Measurements from ENCODE around the gene PLEKHA4.

DNA sequence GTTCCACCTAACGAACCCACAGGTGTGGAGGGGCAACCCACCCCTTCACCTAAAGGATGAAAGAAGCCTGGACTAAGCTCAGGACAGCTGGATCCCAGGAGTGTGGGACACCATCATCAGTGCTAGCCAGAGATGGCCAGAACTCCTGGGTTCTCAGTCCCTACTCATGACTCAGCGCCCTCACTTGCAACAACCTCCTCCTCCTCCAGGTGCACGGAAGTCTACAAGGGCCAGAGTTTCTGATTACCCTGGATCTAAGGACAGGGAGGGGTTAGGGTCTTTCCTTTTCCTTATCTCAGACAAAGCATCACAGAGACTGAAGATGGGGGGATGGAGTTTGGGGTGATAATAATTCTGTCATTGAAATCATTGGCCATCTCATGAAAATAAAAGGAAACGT is 22.1 kb upstream of the PLEKHA4 start:
- TF ChIP-seq, protein P1, sequence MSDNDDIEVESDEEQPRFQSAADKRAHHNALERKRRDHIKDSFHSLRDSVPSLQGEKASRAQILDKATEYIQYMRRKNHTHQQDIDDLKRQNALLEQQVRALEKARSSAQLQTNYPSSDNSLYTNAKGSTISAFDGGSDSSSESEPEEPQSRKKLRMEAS (IDR thresholded peaks at IDR 0.05), result no peak
- TF ChIP-seq, protein P2, sequence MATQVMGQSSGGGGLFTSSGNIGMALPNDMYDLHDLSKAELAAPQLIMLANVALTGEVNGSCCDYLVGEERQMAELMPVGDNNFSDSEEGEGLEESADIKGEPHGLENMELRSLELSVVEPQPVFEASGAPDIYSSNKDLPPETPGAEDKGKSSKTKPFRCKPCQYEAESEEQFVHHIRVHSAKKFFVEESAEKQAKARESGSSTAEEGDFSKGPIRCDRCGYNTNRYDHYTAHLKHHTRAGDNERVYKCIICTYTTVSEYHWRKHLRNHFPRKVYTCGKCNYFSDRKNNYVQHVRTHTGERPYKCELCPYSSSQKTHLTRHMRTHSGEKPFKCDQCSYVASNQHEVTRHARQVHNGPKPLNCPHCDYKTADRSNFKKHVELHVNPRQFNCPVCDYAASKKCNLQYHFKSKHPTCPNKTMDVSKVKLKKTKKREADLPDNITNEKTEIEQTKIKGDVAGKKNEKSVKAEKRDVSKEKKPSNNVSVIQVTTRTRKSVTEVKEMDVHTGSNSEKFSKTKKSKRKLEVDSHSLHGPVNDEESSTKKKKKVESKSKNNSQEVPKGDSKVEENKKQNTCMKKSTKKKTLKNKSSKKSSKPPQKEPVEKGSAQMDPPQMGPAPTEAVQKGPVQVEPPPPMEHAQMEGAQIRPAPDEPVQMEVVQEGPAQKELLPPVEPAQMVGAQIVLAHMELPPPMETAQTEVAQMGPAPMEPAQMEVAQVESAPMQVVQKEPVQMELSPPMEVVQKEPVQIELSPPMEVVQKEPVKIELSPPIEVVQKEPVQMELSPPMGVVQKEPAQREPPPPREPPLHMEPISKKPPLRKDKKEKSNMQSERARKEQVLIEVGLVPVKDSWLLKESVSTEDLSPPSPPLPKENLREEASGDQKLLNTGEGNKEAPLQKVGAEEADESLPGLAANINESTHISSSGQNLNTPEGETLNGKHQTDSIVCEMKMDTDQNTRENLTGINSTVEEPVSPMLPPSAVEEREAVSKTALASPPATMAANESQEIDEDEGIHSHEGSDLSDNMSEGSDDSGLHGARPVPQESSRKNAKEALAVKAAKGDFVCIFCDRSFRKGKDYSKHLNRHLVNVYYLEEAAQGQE (IDR thresholded peaks at IDR 0.05; ENCODE audit: low read depth), result no peak
